ENCODE data around the gene ARPC1A.
A peak's percentile ranks its signal among the peaks of the same experiment; 100 is the strongest.
"Not testable (repeated sequence)": the region's sequence is repeated elsewhere in the genome, so short reads cannot be mapped to it uniquely, and the experiment has no call there.

Gene ARPC1A

DNA sequence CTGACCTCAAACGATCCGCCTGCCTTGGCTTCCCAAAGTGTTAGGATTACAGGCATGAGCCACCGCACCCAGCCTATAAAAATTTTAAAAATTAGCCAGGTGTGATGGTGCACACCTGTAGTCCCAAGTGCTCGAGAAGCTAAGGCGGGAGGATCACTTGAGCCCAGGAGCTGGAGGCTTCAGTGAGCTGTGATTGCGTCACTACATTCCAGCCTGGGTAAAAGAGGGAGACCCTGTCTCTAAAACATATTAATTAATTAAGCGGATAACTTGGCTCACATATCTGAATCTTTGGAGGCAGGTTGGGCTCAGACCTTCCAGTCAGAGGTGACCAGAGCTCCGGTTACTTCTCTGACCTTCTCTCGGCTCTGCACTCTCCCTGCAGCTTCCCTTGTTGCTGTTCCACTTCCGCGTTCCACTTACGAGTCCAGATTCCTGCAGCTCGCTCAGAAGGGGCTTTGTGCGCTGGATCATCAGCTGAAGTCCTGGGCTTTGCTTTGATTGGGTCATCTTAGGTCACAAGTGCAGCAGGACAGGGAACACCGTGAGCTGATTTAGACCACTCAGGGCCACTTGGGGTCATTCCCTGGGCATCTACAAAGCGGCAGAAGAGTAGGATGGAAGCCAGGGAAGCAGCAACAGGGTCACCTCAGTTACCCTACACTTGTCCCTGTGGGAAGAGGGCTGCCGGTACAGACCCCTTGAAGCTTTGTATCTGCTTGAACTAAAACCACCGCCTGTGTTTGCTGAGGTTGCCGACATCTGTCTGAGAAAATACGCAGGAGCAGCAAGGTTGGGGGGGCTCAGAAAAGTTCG is 46.8 kb downstream of the ARPC1A start:
- no peak for DNase-seq

DNA sequence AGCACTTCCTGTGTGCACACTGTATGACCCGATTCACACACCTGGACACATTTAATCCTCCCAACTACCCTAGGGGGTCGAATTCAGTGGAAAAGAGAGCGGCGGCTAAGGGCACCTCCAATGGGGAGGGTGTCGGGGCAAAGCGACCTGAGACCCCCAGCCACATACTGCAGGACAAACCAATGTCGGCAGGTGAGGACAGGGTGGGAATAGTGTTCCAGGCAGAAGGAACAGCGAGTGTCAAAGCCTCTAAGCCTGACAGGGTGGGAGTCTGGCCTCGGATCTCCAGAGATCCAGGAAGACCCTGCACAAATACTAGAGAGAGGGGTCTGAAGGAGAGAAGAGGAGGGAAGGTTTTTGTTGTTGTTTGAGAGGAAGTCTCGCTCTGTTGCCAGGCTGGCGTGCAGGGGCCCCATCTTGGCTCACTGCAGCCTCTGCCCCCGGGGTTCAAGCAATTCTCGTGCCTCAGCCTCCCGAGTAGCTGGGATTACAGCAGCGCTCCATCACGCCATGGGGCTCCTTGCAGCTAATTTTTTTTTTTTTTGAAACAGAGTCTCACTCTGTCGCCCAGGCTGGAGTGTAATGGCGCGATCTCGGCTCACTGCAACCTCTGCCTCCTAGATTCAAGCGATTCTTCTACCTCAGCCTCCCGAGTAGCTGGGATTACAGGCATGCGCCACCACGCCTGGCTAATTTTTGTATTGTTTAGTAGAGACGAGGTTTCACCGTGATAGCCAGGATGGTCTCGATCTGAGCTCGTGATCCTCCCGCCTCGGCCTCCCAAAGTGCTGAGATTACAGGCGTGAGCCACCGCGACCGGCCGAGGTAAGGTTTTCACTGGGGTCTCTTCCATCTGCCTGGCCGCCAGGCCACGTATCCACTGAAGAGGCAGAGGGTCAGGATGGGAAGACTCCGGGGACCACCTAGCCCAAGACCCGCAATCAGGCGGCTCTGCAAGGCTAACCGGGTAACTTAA is 47.7 kb downstream of the ARPC1A start:
- no peak for DNase-seq

DNA sequence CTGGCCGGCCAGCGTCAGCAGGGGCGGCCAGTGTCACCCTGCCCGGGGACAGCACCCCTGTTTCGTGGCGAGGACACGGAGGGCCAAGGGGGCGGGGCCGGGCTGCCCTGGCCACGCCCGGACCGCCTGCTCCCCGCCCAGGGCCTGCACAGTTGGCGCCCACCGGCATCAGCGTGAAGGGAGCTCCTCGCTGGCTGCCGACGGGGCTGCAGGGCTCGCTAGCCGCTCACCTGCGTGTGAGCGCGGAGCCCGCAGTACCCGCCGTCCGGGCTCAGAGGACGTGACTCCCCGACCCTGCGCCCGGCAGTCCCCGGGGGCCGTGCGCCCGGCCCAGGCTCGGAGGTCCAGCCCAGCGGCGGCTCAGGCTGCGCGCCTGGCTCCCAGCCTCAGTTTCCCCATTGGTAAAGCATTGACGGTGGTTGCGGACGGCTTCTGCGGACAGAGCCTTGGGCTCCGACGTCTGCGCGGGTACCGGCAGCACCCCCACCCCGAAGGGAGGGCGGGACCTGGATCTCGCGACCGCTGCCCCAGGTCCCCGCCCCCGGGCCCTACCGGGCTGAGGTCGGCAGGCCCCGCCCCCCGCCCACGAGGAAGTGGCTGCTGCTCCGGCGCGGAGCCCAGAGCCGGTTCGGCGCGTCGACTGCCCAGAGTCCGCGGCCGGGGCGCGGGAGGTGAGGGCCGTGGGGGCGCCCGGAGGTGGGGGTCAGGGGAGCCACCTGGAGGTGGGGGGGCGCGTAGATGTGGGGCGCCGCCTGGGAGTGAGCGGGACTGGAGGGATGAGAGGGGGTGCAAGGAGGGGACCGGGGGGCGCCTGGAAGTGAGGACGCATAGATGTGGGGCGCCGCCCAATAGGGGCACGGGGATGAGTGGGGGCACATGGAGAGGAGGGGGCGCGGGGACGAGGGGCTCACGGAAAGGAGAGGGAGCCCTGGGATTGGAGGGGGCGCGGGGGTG is 48.7 kb downstream of the ARPC1A start, which contains the start of gene ARPC1B:
ARPC1B (plus strand) TSS at position 620 of the 954 bp plus-strand sequence. CDS start 10,985 bp downstream, outside the sequence.
- peak; percentile 85 for DNase-seq

DNA sequence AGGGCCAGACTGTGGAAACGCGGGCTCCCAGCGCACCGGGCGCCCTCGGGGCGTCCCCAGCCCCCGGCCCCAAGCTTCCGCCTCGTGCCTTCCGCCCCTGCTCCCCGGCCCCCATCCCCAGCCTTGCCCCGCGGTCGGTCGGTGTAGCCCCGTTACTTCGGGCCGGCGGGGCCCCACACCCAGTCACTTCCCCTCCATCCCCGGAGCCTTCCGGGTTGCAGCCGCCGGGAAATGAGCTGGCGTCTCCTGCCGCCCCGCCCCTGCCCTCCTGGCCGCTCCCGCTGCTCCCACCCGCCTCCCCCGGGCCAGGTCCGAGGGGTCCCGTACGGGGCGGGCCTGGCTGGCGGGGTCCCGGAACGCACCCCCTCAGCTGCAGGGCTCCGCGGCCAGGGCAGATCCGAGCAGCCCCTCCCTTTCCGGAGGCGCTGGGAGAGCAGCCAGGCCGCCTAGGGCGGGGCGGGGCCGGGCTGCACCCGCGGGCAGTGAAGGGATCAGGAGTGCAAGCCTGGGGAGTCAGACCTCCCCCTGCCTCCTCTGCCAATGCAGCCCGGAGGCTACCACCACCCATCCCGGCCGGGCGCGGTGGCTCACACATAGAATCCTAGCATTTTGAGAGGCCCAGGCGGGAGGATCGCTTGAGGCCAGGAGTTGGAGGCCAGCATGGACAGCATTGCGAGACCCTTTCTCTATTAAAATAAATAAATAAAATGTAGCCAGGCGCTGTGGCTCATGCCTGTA is 49.5 kb downstream of the ARPC1A start:
- peak; percentile 86 for DNase-seq

DNA sequence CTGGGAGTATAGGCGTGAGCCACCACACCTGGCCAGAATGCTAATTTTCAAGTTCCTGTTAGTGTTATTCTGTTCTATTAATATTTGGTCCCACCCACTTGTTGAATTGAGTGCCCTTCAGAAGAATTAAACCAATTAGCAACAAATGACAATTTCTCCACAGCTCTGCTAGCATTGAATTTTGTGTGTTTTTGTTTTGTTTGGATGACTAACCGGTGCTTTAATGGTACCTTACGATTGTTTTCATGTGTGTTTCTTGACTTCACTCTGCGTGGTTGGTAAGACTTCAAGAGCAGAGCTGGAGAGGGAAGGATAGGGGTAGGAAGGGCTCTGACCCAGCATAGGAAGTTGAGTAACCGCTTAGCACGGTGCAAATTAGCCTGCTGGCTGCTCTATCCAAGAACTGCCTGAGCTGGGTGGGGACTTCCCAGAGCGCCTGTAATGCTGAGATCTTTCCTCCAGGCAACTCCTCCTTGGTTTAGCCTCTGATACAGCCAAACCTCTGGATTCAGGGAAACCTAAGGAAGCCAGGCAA is 53.4 kb downstream of the ARPC1A start:
- peak; percentile 80 for DNase-seq

DNA sequence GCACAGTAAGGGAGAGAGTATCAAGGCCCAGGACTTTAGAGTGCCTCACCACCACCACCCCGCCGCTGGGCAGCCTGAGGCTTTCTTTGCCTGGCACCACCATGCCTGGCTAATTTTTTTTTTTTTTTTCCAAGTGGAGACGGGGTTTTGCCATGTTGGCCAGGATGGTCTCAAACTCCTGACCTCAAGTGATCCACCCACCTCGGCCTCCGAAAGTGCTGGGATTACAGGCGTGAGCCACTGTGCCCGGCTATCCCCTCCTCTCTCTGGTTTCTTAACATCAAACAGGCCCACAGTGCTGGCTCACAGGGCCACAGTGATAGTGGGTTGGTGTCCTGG is 54.0 kb downstream of the ARPC1A start:
- not testable (repeated sequence) for DNase-seq

DNA sequence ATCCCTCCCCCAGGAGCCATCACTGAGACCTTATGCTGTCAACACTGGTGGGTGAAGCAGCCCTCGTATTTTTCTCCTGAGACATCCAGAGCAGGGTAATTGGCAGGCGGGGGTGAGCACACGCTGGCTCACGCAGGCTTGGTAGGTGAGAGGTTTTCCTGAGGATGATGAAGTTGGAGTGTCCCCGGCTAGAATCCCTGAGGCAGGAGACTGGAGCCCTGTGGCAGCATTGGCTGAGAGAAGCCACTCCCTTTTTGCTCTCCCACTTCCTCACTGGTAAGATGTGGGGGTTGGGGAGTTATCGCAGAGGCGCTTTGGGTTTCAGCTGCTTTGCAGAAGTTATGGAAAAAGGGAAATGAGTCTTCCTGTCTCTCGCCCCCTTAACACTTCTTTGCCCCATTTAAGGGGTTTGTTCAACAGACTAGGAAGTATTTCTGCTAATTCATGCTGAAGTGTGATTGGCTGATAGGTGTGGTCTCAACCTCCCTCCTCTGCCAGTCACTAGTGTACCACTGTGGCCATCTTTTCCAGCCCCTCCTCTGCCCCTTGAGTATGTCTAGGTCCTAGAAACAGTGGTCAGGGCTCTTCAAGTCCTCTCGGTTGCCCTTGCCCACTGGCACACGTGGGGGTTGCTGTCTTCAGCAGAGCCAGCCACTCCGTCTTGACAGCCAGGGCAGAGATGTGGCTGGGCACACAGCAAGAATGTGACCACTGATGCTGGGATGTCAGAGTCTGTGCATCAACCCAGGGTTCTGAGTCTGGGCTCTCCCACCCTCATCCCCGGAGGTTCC is 54.5 kb downstream of the ARPC1A start:
- DNase-seq, result no peak

DNA sequence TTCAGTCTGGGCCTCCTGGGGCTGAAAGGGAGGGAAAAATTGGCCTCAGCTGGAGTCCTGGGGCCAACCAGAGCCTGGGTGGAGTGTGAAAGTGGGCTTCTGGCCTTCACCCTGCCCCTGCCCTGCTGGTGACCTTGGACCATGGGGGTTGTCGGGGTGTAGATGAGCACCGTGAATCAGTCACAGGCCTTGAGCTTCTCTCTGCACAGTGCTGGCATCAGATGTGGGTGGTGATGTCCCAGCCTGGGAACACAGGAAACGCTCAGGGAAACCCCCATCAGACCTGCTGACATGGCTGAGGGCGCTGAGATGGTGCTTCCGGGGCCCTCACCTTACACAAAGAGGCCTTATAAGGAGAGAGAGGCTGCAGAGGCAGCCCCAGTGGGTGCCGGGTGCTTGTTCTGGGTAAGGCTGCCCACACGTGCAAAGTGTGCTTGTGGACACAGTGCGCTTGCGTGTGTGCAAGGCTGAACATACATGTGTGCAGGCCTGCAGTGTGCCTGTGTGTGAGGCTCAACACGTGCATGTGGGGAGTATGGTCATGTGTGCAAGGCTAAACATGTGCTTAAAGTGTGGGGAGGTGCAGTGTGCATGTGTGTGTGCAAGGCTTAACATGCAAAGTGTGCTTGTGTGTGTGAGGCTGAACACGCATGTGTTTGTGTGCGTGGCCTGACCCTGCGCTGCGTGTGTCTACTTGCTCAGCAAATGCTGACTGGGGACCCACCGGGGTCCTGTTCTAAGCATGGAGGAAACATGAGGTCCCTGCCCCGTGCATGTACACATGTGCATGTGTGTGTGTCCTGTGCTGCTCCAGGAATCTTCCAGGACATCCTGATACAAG is 55.3 kb downstream of the ARPC1A start:
- DNase-seq, result no peak

DNA sequence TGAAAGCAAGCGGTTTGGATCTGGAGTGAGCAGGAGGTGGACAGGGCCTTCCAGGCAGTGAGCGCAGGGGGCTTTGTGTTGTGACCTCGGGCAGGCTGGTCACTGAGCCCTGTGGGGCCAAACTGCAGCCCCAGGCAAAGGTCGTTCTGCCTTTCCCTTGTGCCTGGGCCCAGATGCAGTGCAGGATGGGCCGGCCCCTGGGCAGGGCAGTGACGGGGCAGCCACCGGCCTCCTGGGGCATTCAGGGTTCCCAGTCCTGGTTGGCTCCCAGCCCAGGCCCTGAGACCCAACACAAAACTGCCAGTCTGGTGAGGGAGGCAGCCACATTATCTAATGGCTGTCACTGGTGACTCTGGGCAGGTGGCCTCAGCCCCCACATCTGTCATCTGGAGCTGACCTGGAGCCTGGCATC is 56.0 kb downstream of the ARPC1A start:
- no peak for DNase-seq

DNA sequence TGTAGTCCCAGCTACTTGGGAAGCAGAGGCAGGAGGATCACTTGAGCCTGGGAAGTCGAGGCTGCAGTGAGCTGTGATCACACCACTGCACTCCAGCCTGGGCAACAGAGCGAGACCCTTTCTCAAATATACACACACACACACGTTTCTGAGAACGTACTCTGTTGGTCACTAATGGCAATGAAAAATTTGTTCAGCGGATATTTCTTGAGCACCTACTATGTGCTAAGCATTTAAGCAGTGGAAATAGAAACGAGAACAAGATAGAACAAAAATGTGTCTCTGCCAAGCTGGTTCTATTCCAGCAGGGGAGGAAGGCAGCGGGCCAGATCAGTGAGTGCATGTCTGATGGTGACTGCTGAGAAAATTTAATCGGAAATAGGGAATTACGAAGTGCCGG is 57.5 kb downstream of the ARPC1A start:
- DNase-seq, result no peak

DNA sequence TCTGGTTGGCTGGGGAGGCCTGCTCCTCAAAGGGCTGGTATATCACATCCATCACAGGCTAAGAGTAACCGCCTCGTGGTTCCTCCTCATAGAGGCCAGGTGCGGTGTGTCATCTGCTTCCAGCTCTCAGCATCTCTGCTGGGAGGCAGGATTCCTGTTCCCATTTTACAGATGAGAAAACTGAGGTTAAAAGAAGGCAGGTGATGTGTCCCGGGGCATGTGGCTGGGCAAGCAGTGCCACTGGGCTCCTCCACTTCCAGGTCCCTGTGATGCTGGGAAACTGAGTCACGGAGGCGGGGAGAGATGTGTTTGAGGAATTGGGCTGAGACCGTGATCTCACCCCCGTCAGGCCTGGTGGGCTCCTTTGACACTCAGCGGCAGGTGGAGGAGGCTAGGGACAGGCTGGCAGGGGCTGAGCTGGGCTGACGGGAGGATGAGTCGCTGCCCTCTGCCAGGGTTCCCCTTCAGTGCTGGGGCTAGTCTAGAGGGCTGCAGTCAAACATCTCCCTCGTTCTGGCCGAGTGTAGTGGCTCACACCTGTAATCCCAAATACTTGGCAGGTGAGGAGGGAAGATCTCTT is 58.2 kb downstream of the ARPC1A start:
- DNase-seq, result no peak

DNA sequence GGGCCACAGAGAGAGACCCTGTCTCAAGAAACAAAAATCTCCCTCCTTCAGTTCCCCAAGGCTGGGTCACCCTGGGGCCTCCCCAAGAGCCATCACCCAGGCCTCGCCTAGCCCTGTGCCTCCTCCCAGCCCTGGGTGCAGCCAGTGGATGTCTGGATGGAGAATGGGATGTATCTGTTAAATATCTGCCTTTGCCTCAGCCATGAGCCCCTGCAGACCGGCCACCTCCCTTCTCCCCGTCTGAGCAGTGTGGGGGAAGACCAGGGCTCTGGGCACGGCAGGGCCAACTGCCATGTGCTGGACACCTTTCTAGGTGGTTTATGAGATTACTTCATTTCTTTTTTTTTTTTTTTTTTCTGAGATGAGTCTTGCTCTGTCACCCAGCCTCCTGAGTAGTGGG is 58.8 kb downstream of the ARPC1A start:
- no peak for DNase-seq

DNA sequence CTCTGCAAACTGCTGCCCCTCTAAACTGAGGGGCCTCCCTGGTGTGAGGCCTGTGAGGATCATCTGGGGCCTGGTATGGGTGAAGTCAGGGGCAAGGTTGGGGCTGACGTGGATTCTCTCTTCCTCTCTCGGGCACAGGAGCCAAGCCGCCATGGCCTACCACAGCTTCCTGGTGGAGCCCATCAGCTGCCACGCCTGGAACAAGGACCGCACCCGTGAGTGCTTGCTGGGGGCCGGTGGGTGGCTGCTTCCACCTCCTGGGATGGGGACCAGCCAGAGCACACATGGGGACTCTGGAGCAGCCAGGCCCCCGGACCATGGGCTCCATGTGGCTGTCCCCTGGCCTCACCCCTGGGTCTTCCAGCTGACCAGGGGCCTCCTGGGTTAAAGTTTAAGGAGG is 59.9 kb downstream of the ARPC1A start:
- no peak for DNase-seq

DNA sequence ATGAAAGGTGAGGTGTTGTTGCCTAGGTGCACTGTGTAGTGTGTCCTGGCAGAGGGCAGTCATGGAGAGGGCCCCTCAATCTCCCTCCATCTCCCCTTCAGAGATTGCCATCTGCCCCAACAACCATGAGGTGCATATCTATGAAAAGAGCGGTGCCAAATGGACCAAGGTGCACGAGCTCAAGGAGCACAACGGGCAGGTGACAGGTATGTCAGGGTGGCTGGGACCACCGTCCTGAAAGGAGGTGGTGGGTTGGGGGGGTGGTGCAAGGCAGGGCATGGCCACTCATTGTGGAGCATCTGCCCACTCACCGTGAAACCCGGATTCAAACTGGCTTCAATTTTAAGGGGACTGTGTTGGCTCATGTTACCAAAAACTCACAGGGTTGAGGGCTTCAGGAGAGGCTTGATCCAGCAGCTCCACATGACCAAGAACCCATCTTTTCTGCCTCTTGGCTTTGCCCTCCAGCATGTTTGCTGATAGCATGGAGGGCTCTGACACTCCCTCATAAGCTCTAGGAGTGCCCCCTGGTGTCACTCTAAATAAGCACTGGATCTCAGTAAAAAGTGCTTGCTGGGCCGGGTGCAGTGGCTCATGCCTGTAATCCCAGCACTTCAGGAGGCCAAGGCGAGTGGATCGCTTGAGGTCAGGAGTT is 61.0 kb downstream of the ARPC1A start:
- DNase-seq, result no peak

DNA sequence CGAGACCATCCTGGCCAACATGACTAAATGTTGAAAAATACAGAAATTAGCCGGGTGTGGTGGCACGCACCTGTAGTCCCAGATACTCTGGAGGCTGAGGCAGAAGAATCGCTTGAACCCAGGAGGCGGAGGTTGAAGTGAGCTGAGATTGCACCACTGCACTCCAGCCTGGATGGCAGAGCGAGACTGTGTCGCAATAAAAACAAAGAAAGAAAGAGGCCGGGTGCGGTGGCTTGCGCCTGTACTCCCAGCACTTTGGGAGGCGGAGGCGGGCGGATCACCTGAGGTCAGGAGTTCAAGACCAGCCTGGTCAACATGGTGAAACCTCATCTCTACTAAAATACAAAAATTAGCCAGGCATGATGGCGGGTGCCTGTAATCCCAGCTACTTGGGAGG is 61.5 kb downstream of the ARPC1A start:
- not testable (repeated sequence) for DNase-seq

DNA sequence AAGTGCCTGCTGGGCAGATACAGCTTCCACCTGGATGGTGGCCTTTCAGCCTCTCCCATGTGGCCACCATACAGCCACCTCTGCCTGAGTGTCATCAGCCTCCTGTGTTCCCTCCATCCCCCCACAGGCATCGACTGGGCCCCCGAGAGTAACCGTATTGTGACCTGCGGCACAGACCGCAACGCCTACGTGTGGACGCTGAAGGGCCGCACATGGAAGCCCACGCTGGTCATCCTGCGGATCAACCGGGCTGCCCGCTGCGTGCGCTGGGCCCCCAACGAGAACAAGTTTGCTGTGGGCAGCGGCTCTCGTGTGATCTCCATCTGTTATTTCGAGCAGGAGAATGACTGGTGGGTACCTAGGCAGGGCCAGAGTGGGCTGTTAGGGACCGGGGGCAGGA is 62.2 kb downstream of the ARPC1A start:
- DNase-seq, result no peak

DNA sequence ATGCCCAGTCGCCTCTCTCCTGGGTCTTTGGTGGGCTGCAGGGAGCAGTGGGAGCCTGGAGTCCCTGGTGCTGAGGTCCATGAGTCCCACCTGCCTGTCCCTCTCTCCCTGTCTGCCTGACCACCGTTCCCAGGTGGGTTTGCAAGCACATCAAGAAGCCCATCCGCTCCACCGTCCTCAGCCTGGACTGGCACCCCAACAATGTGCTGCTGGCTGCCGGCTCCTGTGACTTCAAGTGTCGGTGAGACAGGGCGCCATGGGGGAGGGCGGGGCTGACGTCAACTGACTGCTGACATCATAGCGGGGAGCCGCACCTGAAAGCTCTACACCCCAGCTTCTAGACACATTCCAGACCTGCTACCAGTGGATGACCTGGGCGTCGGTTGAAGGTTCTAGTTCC is 64.1 kb downstream of the ARPC1A start:
- no peak for DNase-seq

DNA sequence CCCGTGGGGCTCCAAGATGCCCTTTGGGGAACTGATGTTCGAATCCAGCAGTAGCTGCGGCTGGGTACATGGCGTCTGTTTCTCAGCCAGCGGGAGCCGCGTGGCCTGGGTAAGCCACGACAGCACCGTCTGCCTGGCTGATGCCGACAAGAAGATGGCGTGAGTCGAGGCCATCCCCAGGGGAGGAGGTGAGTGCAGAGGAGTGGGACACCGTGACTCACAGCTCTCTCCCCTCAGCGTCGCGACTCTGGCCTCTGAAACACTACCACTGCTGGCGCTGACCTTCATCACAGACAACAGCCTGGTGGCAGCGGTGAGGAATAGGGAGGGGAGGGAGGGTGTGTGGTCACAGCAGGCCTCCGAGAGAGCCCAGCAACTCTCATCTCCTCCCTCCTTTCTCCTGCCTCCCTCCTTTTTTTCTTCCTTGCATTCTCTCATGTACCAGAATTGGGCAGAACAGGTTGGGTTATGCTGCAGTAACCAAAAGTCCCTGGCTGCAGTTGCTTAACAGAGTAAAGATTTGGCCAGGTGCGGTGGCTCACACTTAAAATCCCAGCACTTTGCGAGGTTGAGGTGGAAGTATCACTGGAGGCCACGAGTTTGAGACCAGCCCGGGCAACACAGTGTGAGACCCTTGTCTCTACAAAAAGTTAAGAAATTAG is 65.4 kb downstream of the ARPC1A start:
- no peak for DNase-seq
